Dedifferentiated amniotic fluid mesenchymal stem cell (primary cell): ENCODE results near the gene RAPGEF6.
"Not testable (repeated sequence)": the region's sequence is repeated elsewhere in the genome, so short reads cannot be mapped to it uniquely, and the experiment has no call there.

ENCODE experiments used
- DNase-seq: peaks from one replicate; pipeline ENCODE4 v3.0.0-alpha.2; 2016; ENCODE audit errors: extremely low spot score

RAPGEF6 gene

GRCh38 chr5:131634996-131635683 lies at the start of gene RAPGEF6:
RAPGEF6 (minus strand) TSS chr5:131635229; CDS start chr5:131635030, 199 bp downstream.
- DNase-seq, result peak; percentile 100

- no peak for DNase-seq
Measured at GRCh38 chr5:131684595-131684994, 49.6 kb upstream of the RAPGEF6 start.

- no peak for DNase-seq
Measured at GRCh38 chr5:131684051-131684450, 49.0 kb upstream of the RAPGEF6 start.

- no peak for DNase-seq
Measured at GRCh38 chr5:131682826-131683225, 47.8 kb upstream of the RAPGEF6 start.

- DNase-seq, result no peak
Measured at GRCh38 chr5:131682175-131682574, 47.1 kb upstream of the RAPGEF6 start.

GRCh38 chr5:131679911-131680310 lies 44.9 kb upstream of the RAPGEF6 start:
- peak; percentile 52 for DNase-seq

GRCh38 chr5:131678273-131678672 lies 43.2 kb upstream of the RAPGEF6 start:
- not testable (repeated sequence) for DNase-seq

GRCh38 chr5:131677115-131677514 lies 42.1 kb upstream of the RAPGEF6 start:
- no peak for DNase-seq

- DNase-seq, result no peak
Measured at GRCh38 chr5:131672776-131673175, 37.7 kb upstream of the RAPGEF6 start.

- peak; percentile 61 for DNase-seq
Measured at GRCh38 chr5:131671994-131672655, 37.1 kb upstream of the RAPGEF6 start.

GRCh38 chr5:131671409-131671808 lies 36.4 kb upstream of the RAPGEF6 start:
- DNase-seq, result no peak

GRCh38 chr5:131664929-131665328 lies 29.9 kb upstream of the RAPGEF6 start:
- no peak for DNase-seq

GRCh38 chr5:131661933-131662332 lies 26.9 kb upstream of the RAPGEF6 start:
- DNase-seq, result no peak

GRCh38 chr5:131659841-131660240 lies 24.8 kb upstream of the RAPGEF6 start:
- no peak for DNase-seq

- DNase-seq, result no peak
Measured at GRCh38 chr5:131659290-131659689, 24.3 kb upstream of the RAPGEF6 start.

- DNase-seq, result no peak
Measured at GRCh38 chr5:131654776-131655175, 19.7 kb upstream of the RAPGEF6 start.

GRCh38 chr5:131654309-131654708 lies 19.3 kb upstream of the RAPGEF6 start:
- DNase-seq, result no peak

- DNase-seq, result no peak
Measured at GRCh38 chr5:131649161-131649560, 14.1 kb upstream of the RAPGEF6 start.

- DNase-seq, result no peak
Measured at GRCh38 chr5:131647048-131647769, 12.2 kb upstream of the RAPGEF6 start.

GRCh38 chr5:131644822-131645221 lies 9.8 kb upstream of the RAPGEF6 start:
- no peak for DNase-seq

- DNase-seq, result no peak
Measured at GRCh38 chr5:131644370-131644769, 9.3 kb upstream of the RAPGEF6 start.

- no peak for DNase-seq
Measured at GRCh38 chr5:131641494-131641893, 6.5 kb upstream of the RAPGEF6 start.
